ENCODE measurements around the gene ABHD16A.
A peak's percentile ranks its signal among the peaks of the same experiment; 100 is the strongest.

The ABHD16A gene

GRCh38 chr6:31692353-31692752 lies 10.8 kb downstream of the ABHD16A start:
- ChIA-PET POLR2A (interaction anchor here (1.6 to 6.3 kb wide), 3 partner anchors 10 to 122 kb away, joined by 5 to 30 read pairs (median 6); partner anchors contain the start of genes ABHD16A, GPANK1, HSPA1A and HSPA1L), CTCF (no interaction called here)
- no peak for DNase-seq (ENCODE audit: extremely low spot score)
- TF ChIP-seq SUZ12 (IDR thresholded peaks at IDR 0.05) (no peak), BHLHE40 (IDR thresholded peaks at IDR 0.05; ENCODE audit: borderline replicate concordance) (no peak), L3MBTL2 (conservative IDR thresholded peaks at IDR 0.05) (no peak), NFRKB (IDR thresholded peaks at IDR 0.05) (no peak), FOXM1 (IDR thresholded peaks at IDR 0.05; ENCODE audit: borderline replicate concordance) (no peak), HDGF (IDR thresholded peaks at IDR 0.05; ENCODE audit: borderline replicate concordance) (no peak), LEF1 (IDR thresholded peaks at IDR 0.05; ENCODE audit: borderline replicate concordance) (no peak), FOXK2 (IDR thresholded peaks at IDR 0.05) (no peak), SP1 (IDR thresholded peaks at IDR 0.05) (no peak), ARNT (IDR thresholded peaks at IDR 0.05) (no peak)
- TF ChIP-seq, protein P1, sequence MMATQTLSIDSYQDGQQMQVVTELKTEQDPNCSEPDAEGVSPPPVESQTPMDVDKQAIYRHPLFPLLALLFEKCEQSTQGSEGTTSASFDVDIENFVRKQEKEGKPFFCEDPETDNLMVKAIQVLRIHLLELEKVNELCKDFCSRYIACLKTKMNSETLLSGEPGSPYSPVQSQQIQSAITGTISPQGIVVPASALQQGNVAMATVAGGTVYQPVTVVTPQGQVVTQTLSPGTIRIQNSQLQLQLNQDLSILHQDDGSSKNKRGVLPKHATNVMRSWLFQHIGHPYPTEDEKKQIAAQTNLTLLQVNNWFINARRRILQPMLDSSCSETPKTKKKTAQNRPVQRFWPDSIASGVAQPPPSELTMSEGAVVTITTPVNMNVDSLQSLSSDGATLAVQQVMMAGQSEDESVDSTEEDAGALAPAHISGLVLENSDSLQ (IDR thresholded peaks at IDR 0.05), result no peak

DNA sequence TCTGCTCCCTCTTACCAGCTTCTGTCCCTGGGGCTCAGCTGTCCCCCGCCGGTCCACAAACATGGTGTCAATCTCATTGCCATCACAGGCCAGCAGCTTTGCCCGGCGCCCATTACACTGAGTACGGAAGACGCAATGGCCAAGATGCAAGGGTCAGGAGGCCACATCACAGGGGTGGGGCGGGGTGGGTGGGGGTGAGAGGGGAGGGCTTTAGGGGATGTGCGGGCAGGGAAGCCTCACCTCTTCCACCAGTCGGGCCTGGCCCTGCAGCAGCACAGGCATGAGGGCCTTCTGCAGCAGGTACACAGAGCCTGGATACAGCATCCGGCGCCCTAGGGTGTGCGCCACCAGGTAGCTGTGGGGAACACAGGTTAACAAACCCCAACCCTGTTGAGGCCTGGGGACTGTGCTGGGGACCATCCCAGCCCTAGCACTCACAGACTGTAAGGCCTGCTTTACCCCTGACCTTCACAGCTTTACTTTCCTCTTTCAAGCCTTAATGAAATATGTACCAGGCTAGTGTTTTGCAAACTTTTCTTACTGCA lies 11.5 kb downstream of the ABHD16A start:
- DNase-seq (ENCODE audit: extremely low spot score), result no peak
- TF ChIP-seq, protein P1 (IDR thresholded peaks at IDR 0.05), result no peak
- TF ChIP-seq FOXK2 (IDR thresholded peaks at IDR 0.05) (no peak), LEF1 (IDR thresholded peaks at IDR 0.05; ENCODE audit: borderline replicate concordance) (no peak), ZNF384 (IDR thresholded peaks at IDR 0.05) (no peak)
- ChIA-PET POLR2A (interaction anchor here (1.6 to 6.3 kb wide), 3 partner anchors 11 to 123 kb away, joined by 5 to 30 read pairs (median 6); partner anchors contain the start of genes ABHD16A, GPANK1, HSPA1A and HSPA1L), CTCF (no interaction called here)

GRCh38 chr6:31691078-31691463 lies 12.1 kb downstream of the ABHD16A start:
- ChIA-PET CTCF (no interaction called here), POLR2A (interaction anchor here (1.2 to 6.3 kb wide), 3 partner anchors 12 to 49 kb away, joined by 4 to 30 read pairs (median 6); partner anchors contain the start of genes ABHD16A, GPANK1 and MSH5)
- no peak for DNase-seq (ENCODE audit: extremely low spot score)
- TF ChIP-seq SP1 (IDR thresholded peaks at IDR 0.05) (no peak), FOXA1 (IDR thresholded peaks at IDR 0.05) (no peak), TARDBP (IDR thresholded peaks at IDR 0.05) (no peak), FOXK2 (IDR thresholded peaks at IDR 0.05) (no peak), CTBP1 (IDR thresholded peaks at IDR 0.05; ENCODE audit: borderline replicate concordance) (no peak), HDGF (IDR thresholded peaks at IDR 0.05; ENCODE audit: borderline replicate concordance) (no peak), SUZ12 (IDR thresholded peaks at IDR 0.05) (no peak), FOXM1 (IDR thresholded peaks at IDR 0.05; ENCODE audit: borderline replicate concordance) (no peak), ELF4 (IDR thresholded peaks at IDR 0.05) (no peak), L3MBTL2 (conservative IDR thresholded peaks at IDR 0.05) (no peak), ARNT (IDR thresholded peaks at IDR 0.05) (no peak), LEF1 (IDR thresholded peaks at IDR 0.05; ENCODE audit: borderline replicate concordance) (no peak), BHLHE40 (IDR thresholded peaks at IDR 0.05; ENCODE audit: borderline replicate concordance) (no peak), NFRKB (IDR thresholded peaks at IDR 0.05) (no peak), ZNF384 (IDR thresholded peaks at IDR 0.05) (no peak)
- TF ChIP-seq, protein P1 (IDR thresholded peaks at IDR 0.05), result no peak

DNA sequence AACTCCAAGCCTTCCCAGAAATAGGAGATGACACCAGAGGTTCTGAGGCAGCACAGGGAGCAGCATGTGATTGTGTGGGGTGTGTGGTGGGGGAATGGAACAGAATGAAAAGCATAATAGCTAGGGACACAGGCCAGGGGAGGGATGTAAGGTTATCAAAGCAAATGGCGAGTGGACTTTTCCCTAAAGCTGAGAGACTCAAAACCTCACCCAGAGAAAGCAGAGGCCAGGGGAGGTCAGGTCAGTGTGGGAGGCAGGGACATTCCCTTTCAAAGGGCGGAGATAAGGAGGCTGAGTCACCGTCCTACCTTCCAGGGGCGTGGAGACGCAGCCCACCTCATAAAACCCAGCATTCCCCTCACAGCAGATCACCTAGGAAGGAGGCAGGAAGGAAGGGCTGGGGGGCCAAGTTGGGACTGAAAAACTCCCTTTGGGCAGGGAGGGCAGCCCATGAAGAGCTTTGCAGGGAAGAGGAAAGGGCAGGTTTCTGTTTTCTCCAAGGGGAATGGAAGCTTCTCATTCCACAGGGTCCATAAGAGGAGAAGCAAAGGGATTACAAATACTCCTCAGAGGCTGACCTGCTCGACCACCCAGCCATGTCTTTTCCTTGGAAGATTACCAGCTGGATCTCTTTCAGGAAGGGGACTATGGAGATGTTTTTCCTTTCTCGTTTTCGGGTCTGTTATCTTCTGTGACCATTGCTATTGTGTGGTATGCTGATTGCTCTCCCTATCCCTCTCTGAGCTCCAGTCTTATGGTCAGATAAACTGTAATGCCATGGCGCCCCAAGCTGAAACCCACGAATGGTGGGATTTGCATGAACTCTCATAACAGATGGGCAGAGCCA lies 12.7 kb downstream of the ABHD16A start:
- no peak for DNase-seq (ENCODE audit: extremely low spot score)
- TF ChIP-seq SP1 (IDR thresholded peaks at IDR 0.05) (no peak), BHLHE40 (IDR thresholded peaks at IDR 0.05; ENCODE audit: borderline replicate concordance) (no peak), HDGF (IDR thresholded peaks at IDR 0.05; ENCODE audit: borderline replicate concordance) (no peak), FOXA1 (IDR thresholded peaks at IDR 0.05) (no peak)
- POLR2A ChIA-PET, result interaction anchor here (0.9 to 6.3 kb wide), 5 partner anchors 12 to 137 kb away, joined by 3 to 30 read pairs (median 4); partner anchors contain the start of genes ABHD16A, C6orf47, GPANK1 and HSPA1B
- CTCF ChIA-PET, result interaction anchor here (0.6 kb wide), 1 partner anchor 10 kb away, joined by 3 read pairs; no protein-coding TSS in a partner anchor

DNA sequence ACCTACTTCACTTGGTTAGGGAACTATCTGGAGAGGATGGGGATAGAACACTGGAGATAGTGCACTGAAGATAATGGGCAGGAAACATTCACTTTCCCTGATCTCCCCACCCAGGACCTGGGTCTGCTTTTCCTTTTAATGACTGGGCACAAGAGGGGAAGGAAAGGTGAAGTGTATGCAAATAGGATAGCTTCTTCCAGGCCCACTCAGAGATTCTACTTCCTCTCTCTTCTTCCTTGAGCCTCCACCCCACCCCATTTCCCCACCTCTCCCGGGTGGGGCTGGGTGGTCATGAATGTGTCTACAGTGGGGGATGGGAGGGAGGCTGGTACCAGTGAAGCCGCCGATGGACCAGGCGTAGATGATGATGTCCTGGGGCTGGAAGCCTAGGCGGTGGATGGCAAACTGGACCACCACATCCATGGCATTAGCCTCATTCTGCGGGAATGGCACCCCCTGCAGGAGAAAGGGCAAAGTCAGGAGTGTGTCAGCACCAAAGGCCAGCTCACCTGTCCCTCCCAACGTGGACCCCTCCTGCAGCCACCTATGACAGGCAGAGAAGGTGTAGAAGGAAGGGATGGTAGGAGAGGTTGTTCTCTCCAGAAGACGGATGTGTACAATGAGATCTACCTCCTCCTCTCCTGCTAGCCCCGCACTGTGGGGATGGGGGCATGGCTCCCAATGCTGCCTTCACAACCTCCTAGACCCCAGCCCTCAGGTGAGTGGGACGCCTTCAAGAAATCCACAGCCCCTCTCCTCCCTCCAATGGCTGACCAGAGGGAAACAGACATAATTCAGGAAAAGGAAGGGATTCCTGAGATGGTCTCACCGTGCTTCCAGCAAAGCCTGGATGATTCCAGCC lies 13.6 kb downstream of the ABHD16A start:
- ChIA-PET CTCF (interaction anchor here (0.6 kb wide), 1 partner anchor 11 kb away, joined by 3 read pairs; no protein-coding TSS in a partner anchor), POLR2A (interaction anchor here (0.9 to 6.3 kb wide), 4 partner anchors 13 to 138 kb away, joined by 3 to 30 read pairs (median 6); partner anchors contain the start of genes ABHD16A, C6orf47, HSPA1B and MSH5)
- no peak for TF ChIP-seq ELF4 (IDR thresholded peaks at IDR 0.05)
- TF ChIP-seq ZNF384 (IDR thresholded peaks at IDR 0.05), result no peak
- no peak for TF ChIP-seq FOXA1 (IDR thresholded peaks at IDR 0.05)
- no peak for TF ChIP-seq FOXK2 (IDR thresholded peaks at IDR 0.05)
- no peak for TF ChIP-seq LEF1 (IDR thresholded peaks at IDR 0.05; ENCODE audit: borderline replicate concordance)
- TF ChIP-seq CTBP1 (IDR thresholded peaks at IDR 0.05; ENCODE audit: borderline replicate concordance), result no peak
- no peak for TF ChIP-seq TARDBP (IDR thresholded peaks at IDR 0.05)
- no peak for TF ChIP-seq NFRKB (IDR thresholded peaks at IDR 0.05)
- TF ChIP-seq FOXM1 (IDR thresholded peaks at IDR 0.05; ENCODE audit: borderline replicate concordance), result no peak
- TF ChIP-seq L3MBTL2 (conservative IDR thresholded peaks at IDR 0.05), result no peak
- TF ChIP-seq, protein P1 (IDR thresholded peaks at IDR 0.05), result no peak
- no peak for TF ChIP-seq BHLHE40 (IDR thresholded peaks at IDR 0.05; ENCODE audit: borderline replicate concordance)
- no peak for TF ChIP-seq SUZ12 (IDR thresholded peaks at IDR 0.05)
- no peak for TF ChIP-seq SP1 (IDR thresholded peaks at IDR 0.05)
- TF ChIP-seq ARNT (IDR thresholded peaks at IDR 0.05), result no peak
- peak; percentile 42 for DNase-seq (ENCODE audit: extremely low spot score)

Data from HEK293T (cell line).